T-helper 1 cell treated with Interleukin-12 subunit alpha and Interleukin-12 subunit beta and Interleukin-4 antibody, amounts not matched to agents 30 ng/mL and 1 ng/mL, for 36 hours (primary cell): Measurements from ENCODE around the gene SP4. TPM values are rescaled to one million over a fixed set of nuclear protein-coding genes. Genes with fewer than 3 reads are reported as not detected.

Experiments
- intact Hi-C: fragments of 100-400 bp; cut with micrococcal nuclease; formaldehyde crosslinking; loops from one replicate; pipeline ENCODE4 v1.15.1; 2024
- total RNA-seq: library from RNA; stranded (reverse); gene quantifications from 2 replicates; pipeline ENCODE4 v1.2.3, GENCODE V29; 2022

The SP4 gene
- total RNA-seq, 1 donor from 2014 or later, result 49.1 TPM

GRCh38 chr7:21430575-21430954 is 2.7 kb downstream of the SP4 start:
- intact Hi-C loops, result loop anchor here (1.0 to 2.0 kb wide), 2 partner anchors 8 to 14 kb away; no protein-coding TSS in a partner anchor

DNA sequence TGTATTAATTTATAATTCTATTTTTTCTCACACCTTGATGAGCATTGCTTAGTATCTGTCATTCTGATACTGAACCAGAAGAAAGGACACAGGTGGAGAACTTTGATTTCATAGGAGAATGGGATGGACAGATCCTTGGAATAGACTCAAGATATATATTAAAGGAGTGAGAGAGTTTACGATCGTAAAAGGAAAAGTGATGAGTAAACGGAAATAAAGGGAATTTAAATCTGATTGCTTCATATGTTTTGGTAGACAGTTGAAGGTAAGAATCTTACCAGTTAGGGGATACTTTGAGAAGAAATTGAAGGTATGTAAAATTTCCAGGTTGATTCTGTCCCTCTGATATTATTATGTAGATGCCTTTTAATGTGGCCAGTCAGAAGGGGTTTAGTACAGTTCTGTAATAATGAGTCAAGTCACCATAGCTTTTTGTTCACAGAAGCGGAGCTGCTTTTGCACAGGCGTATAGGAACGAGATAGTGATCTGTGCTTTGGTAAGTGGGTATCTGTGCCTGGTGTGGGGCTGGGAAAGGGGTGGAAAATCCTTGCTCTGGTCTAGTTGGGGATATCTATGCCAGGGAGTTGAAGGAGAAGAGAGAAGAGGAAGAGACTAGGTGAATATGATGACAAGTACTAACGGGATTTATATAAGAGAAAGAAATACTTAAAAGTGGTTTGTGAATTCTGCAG is 15.4 kb downstream of the SP4 start:
- intact Hi-C loops, result no loop called here

- intact Hi-C loops, result no loop called here
These were observed 21.1 kb downstream of the SP4 start for GRCh38 chr7:21448974-21449373.

DNA sequence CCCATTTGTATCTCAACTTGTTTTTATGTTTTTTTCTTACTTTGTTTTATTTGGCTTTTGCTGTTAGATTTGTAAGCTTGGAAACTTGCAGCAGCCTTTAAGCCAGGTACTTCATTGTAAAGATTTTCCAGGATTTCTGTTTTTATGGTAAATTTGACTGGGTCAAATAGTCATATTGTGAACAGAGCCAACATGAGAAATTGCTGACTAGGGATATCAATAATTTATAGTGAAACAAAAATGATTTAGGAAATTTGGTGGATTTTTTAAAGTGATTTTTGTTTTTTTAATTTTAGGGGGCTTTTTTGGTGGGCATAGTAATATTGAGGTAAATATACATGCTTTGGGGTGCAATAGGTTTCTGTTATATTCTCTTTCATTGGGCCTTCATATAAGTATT is 22.2 kb downstream of the SP4 start:
- intact Hi-C loops, result no loop called here

GRCh38 chr7:21450941-21451340 is 23.1 kb downstream of the SP4 start:
- intact Hi-C loops, result no loop called here

DNA sequence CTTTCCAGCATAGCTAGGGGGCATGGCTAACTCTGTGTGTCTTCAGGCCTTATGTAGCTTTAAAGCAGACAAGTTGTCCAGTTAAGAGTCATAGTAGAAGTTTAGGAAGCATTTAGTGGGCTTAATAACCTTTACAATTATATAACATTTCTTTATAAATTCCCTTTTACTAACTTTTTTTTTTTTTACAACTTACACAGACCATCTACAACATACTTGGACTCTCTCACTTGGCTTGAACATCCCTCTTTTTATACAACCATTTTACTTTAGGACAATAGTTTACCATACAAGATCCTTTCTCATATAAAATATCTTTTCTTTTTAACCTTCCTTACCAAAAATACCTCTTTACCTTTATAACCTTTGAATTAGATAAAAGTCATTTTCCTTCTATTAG is 26.3 kb downstream of the SP4 start:
- intact Hi-C loops, result no loop called here

DNA sequence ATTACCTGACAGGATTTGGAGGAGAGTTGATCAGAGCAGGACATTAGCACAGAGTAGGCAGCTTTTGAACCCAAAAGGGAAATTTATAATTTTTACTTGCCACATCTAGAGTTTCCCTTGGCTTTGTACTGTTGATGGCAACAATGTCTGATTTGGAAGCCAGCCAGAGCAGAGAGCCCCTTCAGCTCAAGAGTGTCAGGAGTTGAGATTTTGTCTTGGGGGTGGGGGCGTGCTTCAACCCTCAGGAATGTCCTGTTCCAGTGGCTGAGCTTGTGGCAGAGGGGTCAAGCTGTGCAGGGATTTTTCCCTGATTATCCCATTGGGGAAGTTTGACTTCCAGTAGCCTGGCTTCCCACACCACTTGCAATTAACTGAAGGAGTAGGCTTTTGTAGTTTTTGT is 27.0 kb downstream of the SP4 start:
- intact Hi-C loops, result no loop called here

DNA sequence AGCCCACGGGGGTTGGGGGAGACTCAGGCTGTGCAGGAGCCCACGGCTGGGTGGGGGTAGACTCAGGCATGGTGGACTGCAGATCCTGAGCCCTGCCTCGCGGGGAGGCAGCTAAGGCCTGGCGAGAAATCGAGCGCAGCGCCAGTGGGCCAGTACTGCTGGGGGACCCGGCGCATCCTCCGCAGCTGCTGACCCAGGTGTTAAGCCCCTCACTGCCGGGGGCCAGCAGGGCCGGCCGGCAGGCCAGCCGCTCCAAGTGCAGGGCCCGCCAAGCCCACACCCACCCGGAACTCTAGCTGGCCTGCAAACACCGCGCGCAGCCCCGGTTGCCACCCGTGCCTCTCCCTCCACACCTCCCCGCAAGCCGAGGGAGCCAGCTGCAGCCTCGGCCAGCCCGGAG is 33.4 kb downstream of the SP4 start:
- intact Hi-C loops, result no loop called here

- intact Hi-C loops, result no loop called here
These were observed 34.2 kb downstream of the SP4 start for GRCh38 chr7:21462081-21462480.

- intact Hi-C loops, result no loop called here
These were observed 35.6 kb downstream of the SP4 start for GRCh38 chr7:21463524-21463923.

- intact Hi-C loops, result no loop called here
These were observed 41.1 kb downstream of the SP4 start for GRCh38 chr7:21468969-21469368.

- intact Hi-C loops, result no loop called here
These were observed 42.0 kb downstream of the SP4 start for GRCh38 chr7:21469894-21470293.

DNA sequence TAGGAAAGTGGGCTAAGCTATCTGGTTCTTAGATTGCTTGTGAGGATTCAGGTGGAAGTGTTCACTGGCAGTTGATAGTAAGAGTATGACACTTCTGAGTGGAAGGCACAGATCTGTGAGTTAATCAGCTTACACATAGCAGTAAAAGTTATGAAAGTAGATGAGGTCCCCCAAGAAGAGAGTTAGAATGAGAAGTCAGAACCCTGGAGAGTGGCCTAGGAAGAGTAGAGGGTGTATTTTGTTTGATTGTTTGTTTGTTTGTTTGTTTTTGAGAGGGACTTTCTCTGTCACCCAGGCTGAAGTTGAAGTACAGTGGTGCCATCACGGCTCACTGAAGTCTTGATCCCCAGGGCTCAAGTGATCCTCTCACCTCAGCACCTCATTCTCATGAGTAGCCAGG is 44.1 kb downstream of the SP4 start:
- intact Hi-C loops, result no loop called here

DNA sequence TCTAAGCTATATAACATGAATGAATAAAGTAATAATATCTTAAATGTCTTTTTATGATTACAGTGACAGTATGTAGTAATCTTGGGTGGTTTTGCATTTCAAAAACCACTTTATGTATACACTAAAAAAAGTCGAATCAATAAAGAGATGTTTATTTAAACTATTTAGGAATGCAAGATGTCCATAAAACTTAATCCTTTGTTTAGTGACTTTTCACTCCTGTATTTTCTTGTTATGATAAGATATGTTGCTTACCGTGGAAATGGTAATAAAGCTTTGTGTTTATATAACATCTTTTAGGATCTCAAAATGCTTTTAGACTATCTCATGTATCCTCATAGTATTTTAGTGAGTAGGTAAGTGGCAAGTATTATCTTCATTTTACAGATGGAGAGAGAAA is 48.5 kb downstream of the SP4 start:
- intact Hi-C loops, result no loop called here

GRCh38 chr7:21480693-21481403 is 53.0 kb downstream of the SP4 start:
- intact Hi-C loops, result no loop called here

- intact Hi-C loops, result no loop called here
These were observed 58.6 kb downstream of the SP4 start for GRCh38 chr7:21486511-21486910.

DNA sequence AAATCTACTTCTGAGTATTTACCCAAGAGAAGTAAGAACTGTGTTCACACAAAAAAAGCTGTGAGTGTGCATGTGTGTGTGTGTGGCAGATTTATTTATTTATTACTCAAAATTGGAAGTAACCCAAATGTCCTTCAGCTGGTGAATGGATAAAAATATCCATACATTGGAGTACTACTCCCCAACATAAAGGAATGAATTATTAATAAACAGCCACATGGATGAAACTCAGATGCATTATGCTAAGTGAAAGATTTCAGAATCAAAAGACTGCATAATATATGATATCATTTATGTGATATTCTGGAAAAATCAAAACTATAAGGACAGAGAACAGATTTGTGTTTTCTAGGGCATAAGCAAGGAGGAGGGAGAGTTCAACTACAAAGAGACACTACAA is 67.8 kb downstream of the SP4 start:
- intact Hi-C loops, result no loop called here

DNA sequence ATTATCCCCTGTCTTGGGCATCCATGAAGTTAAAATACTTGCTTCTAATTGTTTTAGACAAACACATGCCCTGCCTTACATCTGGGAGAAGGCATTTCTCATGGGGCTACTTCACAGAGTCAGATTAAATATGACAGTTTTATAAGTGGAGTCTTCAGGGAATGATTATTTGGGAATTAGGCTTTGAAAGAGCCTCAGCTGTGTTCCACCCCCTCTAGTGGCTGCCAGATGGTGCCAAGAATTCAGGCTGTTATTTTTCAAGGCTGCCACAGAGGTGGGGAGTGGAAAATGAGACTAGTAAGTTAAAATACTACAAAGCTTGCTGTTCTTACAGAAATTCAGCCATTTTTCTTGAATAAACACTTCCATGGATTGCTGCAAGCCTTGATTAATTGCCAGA is 69.2 kb downstream of the SP4 start:
- intact Hi-C loops, result no loop called here

- intact Hi-C loops, result no loop called here
These were observed 72.4 kb downstream of the SP4 start for GRCh38 chr7:21500117-21500832.

DNA sequence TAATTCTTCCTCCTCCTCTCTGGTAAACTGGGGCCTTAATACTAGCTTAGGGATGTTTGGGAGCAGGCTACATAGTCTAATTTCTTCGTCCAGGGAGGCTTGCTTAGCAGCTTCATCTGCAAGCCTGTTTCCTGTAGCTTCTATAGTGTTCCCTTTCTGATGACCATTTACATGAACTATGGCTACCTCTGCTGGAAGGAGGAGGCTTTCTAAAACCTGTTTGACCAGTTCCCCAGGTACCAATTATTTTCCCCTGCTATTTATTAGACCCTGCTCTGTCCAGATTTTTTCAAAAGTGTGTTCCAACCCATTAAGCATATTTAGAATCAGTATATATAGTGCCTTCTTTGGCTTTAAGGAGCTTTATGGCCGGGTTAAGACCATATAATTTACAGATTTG is 76.1 kb downstream of the SP4 start:
- intact Hi-C loops, result no loop called here

- intact Hi-C loops, result loop anchor here (1.0 to 5.0 kb wide), 3 partner anchors 15 to 251 kb away; no protein-coding TSS in a partner anchor
These were observed 79.9 kb downstream of the SP4 start for GRCh38 chr7:21507627-21508343.

GRCh38 chr7:21508538-21508937 is 80.7 kb downstream of the SP4 start:
- intact Hi-C loops, result loop anchor here (5.0 kb wide), 1 partner anchor 151 kb away; no protein-coding TSS in a partner anchor
